ENCODE measurements around the gene STRIP2. TPM values are rescaled to one million over a fixed set of nuclear protein-coding genes. Genes with fewer than 3 reads are reported as not detected.
A peak's percentile ranks its signal among the peaks of the same experiment; 100 is the strongest.

Gene STRIP2
- total and polyA plus RNA-seq, 2 of the 13 experiments (the other 11 are each of a cell fraction or from before 2014, with no cell fraction given): 3.9 to 8.2 TPM

DNA sequence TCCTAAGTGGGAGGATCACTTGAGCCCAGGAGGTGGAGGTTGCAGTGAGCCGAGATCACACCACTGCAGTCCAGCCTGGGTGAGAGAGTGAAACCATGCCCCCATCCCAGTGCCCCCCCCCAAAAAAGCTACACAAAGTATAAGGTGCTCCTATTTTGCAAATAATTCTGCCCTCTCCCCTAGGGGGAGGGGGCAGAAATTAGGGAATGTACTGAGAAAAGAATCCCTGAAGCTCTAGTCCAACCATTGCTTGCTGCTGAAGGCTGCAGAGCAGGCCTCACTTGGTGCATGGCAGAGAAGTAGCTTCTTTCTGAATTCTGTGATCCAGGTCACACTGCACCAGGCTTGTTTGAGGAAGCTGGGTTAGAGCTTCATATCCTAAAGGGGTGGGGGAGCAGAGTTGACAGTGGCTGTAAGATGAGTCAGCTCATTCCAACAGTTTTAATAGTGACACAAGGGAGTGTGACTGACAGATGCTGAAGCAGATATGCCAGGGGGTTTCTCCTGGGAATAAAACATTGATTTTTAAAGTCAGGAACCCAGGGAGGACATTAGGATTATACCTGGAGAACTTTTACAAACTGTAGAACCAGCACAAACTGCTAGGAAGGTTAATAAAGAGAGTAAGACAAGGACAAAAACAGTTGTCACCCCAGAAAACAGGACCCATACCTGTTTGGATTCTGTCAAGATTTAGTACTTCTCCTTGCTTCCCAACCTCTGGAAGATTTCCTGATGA, 32.8 kb upstream of the STRIP2 start:
- no peaks in the 10 kb centered on the region for H4K20me1 ChIP-seq (ENCODE audit: insufficient read depth, low read length)
- CTCF ChIA-PET (ENCODE audit: low intra/inter-chr PET ratio, low total read pairs): no interaction called here
- H3K4me3 ChIP-seq (replicated peaks in 1 of 3; ENCODE audit: insufficient read depth in 1 of 3, low read depth in 2 of 3, low read length in 3 of 3): no peak overlapping the region
- in situ Hi-C loops (cut with HindIII; ENCODE audit: extremely low pct_ligation_motif_present, low pct_unique_long_range_greater_than_20kb): no loop called here
- H3K27me3 ChIP-seq (ENCODE audit: control insufficient read depth in 1 of 2, insufficient read depth in 2 of 2, low read length in 2 of 2): no peaks in the 10 kb centered on the region
- no TSS peak for BruUV-seq (replicated peaks)
- peak; percentile 29 for DNase-seq (ENCODE audit: low spot score)
- no peak overlapping the region for H3K4me2 ChIP-seq (ENCODE audit: low read depth, low read length)
- H3K36me3 ChIP-seq (replicated peaks in 1 of 2; ENCODE audit: control insufficient read depth in 1 of 2, insufficient read depth in 2 of 2, low read length in 2 of 2): peaks cover 2 to 13% of the 10 kb centered on the region in 2 experiments; a peak in 3 of 5 replicates
- ATAC-seq: no peak; the same call in 2 of the 3 replicates
- no peaks in the 10 kb centered on the region for H3K79me2 ChIP-seq (ENCODE audit: insufficient read depth, low read length)
- H3K9me3 ChIP-seq (ENCODE audit: low read length): no peaks in the 10 kb centered on the region
- intact Hi-C loops (cut with micrococcal nuclease; ENCODE audit: unreplicated experiment): no loop called here
- WGBS (ENCODE audit: low lambda C conversion rate): 100% methylated on average over 1 of the region's 1 CpG
- H3K9ac ChIP-seq (ENCODE audit: insufficient read depth, low read depth, low read length): no peak overlapping the region
- TF ChIP-seq NFE2 (CRISPR knock-in tag; IDR thresholded peaks at IDR 0.05) (0 out of 2 replicates have a peak, but pooled peaks have one; percentile 38), ATAD3A (CRISPR knock-in tag; IDR thresholded peaks at IDR 0.05) (no peak), HOXA3 (CRISPR knock-in tag; IDR thresholded peaks at IDR 0.05) (no peak), ZNF713 (CRISPR knock-in tag; IDR thresholded peaks at IDR 0.05) (no peak), ZMYM2 (CRISPR knock-in tag; IDR thresholded peaks at IDR 0.05) (no peak), ZNF430 (CRISPR knock-in tag; IDR thresholded peaks at IDR 0.05) (no peak), FOSL2 (CRISPR knock-in tag; IDR thresholded peaks at IDR 0.05) (0 out of 2 replicates have a peak, but pooled peaks have one; percentile 28), TP53 (CRISPR knock-in tag; conservative IDR thresholded peaks at IDR 0.05) (no peak), ZNF17 (CRISPR knock-in tag; IDR thresholded peaks at IDR 0.05) (no peak), ZNF629 (CRISPR knock-in tag; conservative IDR thresholded peaks at IDR 0.05) (no peak), ZNF792 (CRISPR knock-in tag; IDR thresholded peaks at IDR 0.05) (no peak)
- TF ChIP-seq, protein P1, sequence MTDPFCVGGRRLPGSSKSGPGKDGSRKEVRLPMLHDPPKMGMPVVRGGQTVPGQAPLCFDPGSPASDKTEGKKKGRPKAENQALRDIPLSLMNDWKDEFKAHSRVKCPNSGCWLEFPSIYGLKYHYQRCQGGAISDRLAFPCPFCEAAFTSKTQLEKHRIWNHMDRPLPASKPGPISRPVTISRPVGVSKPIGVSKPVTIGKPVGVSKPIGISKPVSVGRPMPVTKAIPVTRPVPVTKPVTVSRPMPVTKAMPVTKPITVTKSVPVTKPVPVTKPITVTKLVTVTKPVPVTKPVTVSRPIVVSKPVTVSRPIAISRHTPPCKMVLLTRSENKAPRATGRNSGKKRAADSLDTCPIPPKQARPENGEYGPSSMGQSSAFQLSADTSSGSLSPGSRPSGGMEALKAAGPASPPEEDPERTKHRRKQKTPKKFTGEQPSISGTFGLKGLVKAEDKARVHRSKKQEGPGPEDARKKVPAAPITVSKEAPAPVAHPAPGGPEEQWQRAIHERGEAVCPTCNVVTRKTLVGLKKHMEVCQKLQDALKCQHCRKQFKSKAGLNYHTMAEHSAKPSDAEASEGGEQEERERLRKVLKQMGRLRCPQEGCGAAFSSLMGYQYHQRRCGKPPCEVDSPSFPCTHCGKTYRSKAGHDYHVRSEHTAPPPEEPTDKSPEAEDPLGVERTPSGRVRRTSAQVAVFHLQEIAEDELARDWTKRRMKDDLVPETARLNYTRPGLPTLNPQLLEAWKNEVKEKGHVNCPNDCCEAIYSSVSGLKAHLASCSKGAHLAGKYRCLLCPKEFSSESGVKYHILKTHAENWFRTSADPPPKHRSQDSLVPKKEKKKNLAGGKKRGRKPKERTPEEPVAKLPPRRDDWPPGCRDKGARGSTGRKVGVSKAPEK (CRISPR knock-in tag; IDR thresholded peaks at IDR 0.05; ENCODE audit: borderline replicate concordance): no peak
- TF ChIP-seq, protein P2, sequence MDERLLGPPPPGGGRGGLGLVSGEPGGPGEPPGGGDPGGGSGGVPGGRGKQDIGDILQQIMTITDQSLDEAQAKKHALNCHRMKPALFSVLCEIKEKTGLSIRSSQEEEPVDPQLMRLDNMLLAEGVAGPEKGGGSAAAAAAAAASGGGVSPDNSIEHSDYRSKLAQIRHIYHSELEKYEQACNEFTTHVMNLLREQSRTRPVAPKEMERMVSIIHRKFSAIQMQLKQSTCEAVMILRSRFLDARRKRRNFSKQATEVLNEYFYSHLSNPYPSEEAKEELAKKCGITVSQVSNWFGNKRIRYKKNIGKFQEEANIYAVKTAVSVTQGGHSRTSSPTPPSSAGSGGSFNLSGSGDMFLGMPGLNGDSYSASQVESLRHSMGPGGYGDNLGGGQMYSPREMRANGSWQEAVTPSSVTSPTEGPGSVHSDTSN (CRISPR knock-in tag; IDR thresholded peaks at IDR 0.05): no peak
- H2AFZ ChIP-seq (ENCODE audit: low read length): no peak overlapping the region
- no peak overlapping the region for H3K27ac ChIP-seq (ENCODE audit: extremely low read length, insufficient read depth, low read length)
- POLR2A ChIA-PET: no interaction called here
- no peaks in the 10 kb centered on the region for H3K4me1 ChIP-seq (ENCODE audit: insufficient read depth, low read length)
- FAIRE-seq: no peak
